GM19099 (cell line): ENCODE results near the gene PRSS38.

ENCODE experiments used
- POLR2A ChIP-seq: IDR thresholded peaks from 3 replicates; pipeline ENCODE4 v1.6.1; 2011; ENCODE audit warnings: low read depth; ENCODE audit not compliant: insufficient read length; ENCODE audit errors: extremely low read depth

The PRSS38 gene

DNA sequence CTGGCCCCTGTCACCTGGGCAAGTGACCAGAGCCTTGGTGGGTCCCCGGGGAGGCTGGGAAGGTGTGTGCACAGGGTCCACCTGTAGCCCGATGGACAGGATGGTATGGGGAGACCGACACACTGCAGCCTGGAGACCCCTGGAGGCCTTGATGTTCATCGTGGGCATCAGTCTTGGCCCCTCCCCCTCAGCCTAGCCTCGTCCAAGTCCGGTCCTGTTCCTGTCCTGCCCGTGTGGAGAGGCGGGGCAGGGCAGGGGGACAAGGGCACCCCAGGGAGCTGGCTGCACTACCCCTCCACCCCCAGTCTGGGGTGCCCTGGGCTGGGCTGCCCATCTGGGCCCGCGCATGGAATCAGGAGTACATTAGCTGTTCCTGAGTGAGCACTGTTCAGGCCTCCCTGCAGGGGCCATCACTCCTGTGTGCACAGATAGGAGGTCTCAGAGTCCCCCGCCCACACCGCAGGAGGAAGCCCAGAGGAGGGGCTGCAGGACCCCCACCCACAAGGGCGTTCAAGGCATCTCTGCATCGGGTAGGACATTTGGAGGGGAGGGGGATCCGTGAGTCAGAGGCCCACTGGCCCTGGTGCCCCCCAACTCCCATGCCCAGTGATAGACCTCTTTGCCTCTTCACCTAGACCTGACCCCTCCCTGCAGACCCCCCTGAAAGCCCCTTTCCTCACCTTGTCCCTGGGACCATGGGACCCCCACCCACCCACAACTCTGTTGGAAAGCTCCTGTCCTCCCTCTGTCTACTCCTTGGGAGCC, 69.1 kb downstream of the PRSS38 start:
- no peak for TF ChIP-seq POLR2A

DNA sequence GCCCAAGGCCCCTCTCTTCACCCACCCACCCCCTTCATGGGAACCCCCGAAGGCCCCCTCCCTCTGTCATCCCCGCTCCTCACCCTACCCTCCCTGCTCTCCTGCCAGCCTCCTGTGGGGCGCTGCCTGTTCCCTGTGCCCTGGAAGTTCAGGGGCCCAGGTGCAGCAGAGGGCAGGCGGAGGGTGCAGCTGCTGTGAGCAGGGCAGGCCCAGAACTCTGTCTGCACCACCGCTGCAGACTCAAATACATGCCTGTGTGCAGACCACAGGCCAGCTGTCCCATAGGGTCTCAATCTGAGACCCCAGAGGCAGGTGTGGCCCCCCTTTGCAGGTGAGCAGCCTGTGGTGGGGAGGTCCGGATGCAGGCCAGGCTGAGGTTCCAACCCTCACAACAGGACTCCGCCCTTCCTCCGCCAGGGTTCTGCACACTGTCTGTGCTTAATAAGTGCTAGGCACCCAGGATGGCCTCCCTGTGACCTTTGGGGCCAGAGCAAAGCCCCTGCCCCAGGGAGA, 69.7 kb downstream of the PRSS38 start:
- no peak for TF ChIP-seq POLR2A

DNA sequence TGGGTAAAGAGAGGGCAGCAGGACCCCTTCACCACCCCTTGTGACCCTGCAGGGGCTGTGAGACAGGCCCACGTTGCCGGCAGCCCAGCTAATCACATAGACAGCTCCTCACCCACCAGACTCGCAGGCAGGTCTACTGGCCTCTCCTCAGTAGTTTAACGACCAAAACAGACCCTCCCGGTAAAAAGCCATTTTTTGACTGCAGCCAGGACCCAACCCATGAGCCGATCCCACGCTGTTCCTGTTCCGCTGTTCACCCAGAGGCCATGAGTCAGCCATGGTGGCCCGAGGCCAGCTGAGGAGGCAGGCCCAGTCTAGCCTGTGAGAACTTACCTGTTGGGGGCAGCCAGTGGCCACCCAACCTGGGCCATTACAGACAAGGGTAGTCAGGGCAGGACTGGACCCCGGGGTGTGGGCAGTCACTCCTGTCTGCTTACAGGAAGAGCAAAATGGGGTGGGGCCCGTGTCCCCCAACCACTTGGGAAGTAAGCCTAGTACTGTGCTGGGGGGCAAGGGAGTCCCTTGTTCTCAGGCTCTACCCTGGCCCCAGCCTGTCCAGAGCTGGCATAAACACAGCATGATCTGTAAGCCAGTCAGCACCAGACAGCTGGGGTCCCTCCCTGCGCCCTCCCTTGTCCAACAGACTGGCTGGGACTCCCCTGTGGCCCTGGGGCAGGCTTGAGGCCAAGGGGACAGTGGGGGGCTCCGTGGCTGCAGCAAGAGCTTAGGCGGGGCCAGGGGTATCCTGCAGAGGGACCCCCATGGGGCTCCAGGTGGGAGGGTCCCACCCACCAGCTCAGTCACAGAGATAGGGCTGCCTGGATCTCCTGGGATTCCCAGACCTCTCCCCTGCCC, 70.4 kb downstream of the PRSS38 start:
- TF ChIP-seq POLR2A: no peak

DNA sequence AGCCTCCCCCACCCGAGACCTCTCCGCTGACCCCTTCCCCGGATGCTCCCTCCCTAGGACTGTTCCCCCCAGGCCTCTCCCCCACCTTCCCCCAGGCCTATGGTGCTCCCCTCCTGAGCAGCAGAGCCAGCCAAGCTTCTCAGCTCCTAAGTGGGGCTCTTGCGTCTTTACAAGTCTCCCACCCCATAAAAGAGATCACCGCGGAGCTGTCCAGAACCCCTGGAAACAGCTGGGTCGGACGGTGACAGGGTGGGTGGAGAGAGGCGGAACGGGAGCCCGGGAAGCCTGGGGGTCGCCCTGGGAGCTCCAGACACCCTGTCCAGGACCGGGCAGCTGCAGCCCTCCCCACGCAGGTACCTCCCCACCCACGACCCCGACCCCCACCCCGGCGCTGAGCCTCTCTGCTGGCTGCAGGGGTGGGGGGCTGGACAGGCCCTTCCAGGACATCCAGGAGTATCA, 71.1 kb downstream of the PRSS38 start:
- no peak for TF ChIP-seq POLR2A

DNA sequence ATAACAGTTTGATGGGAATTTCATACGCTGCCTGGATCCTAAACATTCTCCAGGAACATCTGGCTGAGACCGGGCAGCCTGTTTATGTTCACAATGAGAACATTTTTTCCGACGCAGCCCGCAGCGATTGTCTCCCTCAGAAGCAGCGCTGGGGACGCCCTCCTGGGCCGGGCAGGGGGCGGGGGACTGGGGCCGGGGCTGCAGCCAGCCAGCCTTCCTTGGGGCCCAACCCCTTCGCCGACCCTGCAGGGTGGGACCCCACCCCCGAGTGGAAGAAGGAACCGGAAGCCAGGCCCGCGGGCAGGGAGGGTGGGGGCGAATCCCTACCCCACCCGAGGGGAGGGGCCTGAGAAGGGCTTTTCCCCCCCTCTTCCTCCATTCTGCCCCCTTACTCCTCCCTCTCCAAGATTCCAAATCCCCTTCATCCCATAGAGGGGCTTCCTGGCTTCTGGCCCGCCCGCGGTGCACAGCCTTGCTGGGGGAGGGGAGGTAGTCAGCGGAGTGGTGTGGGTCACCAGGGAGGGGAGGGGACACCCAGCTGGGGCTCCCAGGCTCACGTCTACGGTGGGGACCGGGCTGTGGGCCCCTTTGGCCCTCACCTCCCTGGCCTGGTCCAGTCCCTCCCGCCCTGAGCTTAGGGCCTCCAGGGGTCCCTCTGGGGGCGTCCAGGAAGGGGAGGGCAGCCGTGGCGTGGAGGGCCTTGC, 71.7 kb downstream of the PRSS38 start:
- TF ChIP-seq POLR2A: no peak

DNA sequence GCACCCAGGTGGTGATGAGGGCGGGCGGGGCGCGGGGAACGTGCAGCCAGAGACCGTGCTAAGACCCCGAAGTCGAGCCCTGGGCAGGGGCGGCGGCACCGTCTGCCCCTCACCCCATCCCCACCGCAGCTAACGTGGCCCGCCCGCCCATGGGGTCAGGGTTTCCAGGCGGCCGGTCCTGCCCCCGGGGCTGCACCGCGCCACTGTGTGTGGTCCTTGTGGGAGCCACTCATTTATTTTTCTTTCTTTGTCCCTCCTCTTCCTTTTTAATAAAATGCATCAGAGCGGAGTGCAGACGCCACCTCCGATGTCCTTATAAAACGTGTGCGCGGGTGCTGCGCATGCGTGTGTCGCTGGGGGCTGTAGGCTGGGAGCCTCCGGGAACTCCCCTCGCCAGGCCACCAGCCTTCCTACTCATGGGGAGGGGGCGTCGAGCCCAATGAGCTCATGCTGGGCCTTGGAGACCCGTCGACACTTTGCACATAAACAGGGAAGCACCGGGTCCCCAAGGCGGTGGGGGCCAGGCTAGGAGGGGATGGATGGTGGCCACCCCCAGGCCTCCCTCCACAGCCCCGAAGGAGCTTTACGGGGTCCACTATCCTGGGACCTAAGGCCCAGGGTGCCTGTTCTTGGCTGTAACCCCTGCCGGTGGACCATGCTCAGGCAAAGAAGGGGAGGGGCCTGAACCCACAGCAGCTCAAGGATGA, 72.4 kb downstream of the PRSS38 start:
- no peak for TF ChIP-seq POLR2A

DNA sequence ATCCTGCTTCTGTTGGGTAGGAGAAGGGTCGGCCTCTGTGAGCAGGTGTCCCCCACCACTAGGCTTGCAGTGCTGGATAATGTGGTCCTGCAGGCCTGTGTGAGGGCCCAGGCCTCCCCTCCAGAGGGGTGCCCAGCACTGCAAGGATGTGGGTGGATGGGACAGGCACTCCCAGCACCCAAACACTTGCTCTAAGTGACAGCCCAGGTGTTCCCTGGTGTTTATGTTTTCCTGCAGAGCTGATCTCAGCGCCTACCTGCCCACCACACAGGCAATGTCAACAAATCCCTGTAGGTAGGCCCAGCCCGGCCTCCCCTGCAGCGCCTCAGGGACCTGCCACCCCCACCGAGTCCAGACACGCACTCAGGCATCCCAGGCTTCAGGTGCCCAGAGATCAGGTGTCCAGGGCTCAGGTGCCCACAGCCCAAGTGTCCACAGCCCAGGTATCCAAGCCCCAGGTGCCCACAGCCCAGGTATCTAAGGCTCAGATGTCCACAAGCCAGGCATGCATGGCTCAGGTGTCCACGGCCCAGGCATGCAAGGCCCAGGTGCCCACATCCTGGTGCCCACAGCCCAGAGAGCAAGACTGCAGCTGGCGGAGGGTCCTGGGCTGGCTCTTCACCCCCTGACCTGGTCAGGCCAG, 73.0 kb downstream of the PRSS38 start:
- no peak for TF ChIP-seq POLR2A

DNA sequence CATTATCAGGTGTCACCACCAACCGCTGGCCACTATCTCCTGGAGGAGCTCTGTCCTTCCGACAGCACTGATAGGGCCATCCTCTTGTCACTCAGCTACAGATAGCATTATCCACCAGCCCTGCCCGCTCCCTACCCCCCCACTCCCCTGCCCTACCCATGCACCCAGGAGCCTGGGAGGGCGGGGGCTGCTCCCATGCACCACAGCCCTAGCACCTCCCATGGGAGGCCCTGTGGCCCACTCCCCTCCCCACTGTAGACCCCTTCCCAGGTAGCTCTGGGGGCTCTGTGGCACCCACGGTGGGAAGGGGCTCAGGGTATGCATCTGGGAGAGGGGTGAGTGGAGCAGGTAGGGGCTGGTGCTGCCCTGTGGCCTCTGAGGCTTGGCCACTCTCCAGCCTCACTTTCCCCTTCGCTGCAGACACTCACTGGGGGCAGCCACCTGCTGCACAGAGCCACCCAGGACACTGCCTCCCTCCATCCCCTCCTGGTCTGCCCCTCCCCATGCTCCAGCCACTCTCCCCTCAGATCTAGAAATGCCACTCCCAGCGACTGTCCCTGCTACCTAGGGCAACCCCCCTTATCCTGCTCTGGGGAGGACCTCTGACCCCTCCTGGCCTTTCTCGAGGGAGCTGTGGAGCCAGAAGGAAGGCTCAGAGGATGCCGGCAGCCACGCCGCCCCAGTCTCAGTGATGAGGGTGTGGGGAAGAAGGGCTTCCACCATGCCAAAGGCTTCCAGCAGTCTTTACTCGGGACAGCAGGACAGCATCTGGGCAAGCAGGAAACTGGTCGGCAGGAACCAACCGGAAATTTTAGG, 73.8 kb downstream of the PRSS38 start:
- TF ChIP-seq POLR2A: no peak

DNA sequence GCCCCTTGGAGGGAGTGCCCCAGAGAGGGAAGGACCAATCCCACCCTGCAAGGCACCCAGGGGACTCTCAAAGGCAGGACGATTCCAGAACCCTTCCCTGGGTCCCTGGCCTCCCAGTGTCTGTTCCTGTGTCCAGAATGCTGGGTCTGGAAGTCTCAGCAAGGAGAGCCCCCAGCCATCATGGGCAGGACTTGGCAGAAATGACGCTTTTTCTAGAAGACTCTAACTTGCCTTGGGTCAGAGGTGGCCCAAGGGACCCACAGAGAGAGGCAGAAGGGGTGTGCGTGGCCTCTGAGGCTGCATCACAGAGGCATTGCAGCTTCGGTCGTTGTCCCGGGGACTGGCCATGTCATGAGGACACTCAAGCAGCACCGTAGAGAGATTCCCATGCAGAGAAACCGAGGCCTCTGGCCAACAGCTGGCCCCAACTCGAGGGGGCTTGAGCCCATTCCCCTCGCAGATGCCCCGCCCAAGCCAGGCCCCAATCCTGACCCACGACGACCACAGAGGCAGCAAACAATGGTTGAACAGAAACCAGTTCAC, 74.5 kb downstream of the PRSS38 start:
- no peak for TF ChIP-seq POLR2A

DNA sequence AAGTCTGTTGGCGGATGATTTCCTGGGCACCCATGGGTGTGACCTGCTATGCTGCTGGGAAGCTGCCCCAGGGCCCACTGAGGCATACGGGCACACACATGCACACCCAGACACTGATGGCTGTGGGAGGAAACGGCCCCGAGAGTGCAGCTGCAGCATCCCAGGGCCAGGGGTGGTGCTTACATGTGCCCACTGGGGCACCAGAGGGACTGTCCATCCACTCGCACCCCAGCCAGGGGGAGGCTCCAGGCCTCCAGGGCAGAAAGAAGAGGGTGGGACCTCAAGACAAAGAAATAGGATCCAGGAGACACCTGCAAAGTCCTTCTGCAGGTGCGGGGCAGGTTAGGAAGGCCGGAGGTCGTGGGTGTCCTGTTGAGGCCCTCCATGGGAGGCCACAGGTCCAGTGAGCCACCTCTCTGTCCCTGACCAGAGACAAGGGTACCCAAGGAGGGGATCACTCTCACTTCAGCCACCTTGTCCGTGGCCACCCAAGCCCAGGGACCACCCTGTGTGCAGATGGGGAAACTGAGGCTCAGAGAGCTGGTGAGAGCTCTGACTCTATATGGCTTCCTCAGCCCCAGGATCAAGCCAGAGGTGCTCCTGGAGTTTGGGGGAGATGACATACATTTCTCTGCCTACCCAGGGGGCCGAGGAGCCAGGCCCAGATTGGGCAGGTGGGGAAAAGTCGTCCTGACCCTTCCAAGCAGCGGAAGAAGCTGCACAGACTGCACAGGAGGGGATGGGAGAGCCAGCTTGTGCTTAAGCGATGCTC, 75.2 kb downstream of the PRSS38 start:
- TF ChIP-seq POLR2A: no peak

DNA sequence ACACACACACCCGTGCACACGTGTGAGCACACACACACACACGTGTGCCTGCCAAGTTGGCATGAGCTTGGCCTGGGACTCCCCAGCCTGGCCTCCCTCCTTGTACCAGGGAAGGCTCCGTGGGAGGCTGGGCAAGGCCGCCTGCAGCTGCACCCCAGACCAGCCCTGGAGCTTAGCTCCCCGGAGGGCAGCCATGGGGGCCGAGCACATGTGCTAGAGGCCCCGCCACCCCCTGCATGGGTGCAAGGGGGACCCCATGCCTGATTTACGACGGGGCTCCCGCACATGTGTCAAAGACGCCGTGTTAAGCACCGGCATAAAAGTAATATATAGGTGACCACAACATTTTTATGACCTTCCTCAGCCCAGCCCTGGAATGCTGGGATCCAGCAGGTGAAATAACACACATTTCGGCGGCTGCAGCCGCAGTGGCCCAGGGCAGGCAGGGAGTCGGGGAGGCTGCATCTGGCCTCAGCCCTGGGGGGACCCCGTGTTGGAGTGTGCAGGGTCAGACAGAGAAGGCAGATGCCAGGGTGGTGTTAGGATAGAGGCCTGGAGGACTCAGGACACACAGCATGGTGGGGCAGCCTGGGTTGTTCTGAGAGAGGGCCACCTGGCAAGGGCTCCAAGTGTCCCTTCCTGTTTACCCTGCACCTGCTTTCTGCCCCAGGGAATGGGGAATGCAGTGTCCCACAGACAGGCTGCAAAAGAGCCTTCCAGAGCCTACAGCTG, 75.9 kb downstream of the PRSS38 start:
- no peak for TF ChIP-seq POLR2A
